Hepatocyte (in vitro differentiated cells): ENCODE data around the gene IP6K3. TPM values are rescaled to one million over a fixed set of nuclear protein-coding genes. Genes with fewer than 3 reads are reported as not detected.

ENCODE experiments used
- DNase-seq: peaks from one replicate; pipeline ENCODE4 v3.0.0-alpha.2; 2016; ENCODE audit warnings: low spot score
- H2AFZ ChIP-seq: fragments of 200-600 bp; sonication (generic); 2 replicates; pipeline ENCODE4 v1.6.0; 2016; ENCODE audit warnings: antibody characterized with exemption, mild to moderate bottlenecking
- H3K27ac ChIP-seq: fragments of 200-600 bp; sonication (generic); 2 replicates; pipeline ENCODE4 v1.5.1; 2016; ENCODE audit warnings: mild to moderate bottlenecking
- H3K27me3 ChIP-seq: fragments of 200-600 bp; sonication (generic); 2 replicates; pipeline ENCODE4 v1.6.1; 2016
- H3K36me3 ChIP-seq: fragments of 200-600 bp; sonication (generic); replicated peaks from 2 replicates; pipeline ENCODE4 v1.5.1; 2016; ENCODE audit warnings: low read depth; ENCODE audit not compliant: insufficient read depth
- H3K4me1 ChIP-seq: fragments of 200-600 bp; sonication (generic); 2 replicates; pipeline ENCODE4 v1.5.1; 2016; ENCODE audit warnings: mild to moderate bottlenecking, moderate library complexity; ENCODE audit not compliant: insufficient read depth
- H3K4me2 ChIP-seq: fragments of 200-600 bp; sonication (generic); 2 replicates; pipeline ENCODE4 v1.6.0; 2016
- H3K4me3 ChIP-seq: fragments of 200-600 bp; sonication (generic); 2 replicates; pipeline ENCODE4 v1.5.1; 2016; ENCODE audit warnings: mild to moderate bottlenecking
- H3K79me2 ChIP-seq: fragments of 200-600 bp; sonication (generic); 2 replicates; pipeline ENCODE4 v1.6.0; 2017; ENCODE audit warnings: mild to moderate bottlenecking
- H3K9me2 ChIP-seq: fragments of 200-600 bp; sonication (generic); replicated peaks from 2 replicates; pipeline ENCODE4 v1.6.0; 2017; ENCODE audit warnings: mild to moderate bottlenecking; ENCODE audit not compliant: insufficient read depth
- H3K9me3 ChIP-seq: fragments of 200-600 bp; sonication (generic); 2 replicates; pipeline ENCODE4 v1.5.1; 2016; ENCODE audit warnings: low read depth, mild to moderate bottlenecking
- H4K20me1 ChIP-seq: fragments of 200-600 bp; sonication (generic); 2 replicates; pipeline ENCODE4 v1.6.0; 2016; ENCODE audit warnings: mild to moderate bottlenecking; ENCODE audit not compliant: insufficient read depth, poor library complexity, severe bottlenecking
- CTCF ChIP-seq: fragments of 200-600 bp; sonication (generic); IDR thresholded peaks from 2 replicates; pipeline ENCODE4 v1.5.1; 2016; ENCODE audit warnings: antibody characterized with exemption, mild to moderate bottlenecking; ENCODE audit not compliant: poor library complexity
- EZH2 ChIP-seq: fragments of 200-600 bp; sonication (generic); IDR thresholded peaks from 2 replicates; pipeline ENCODE4 v1.6.1; 2016; ENCODE audit warnings: antibody characterized with exemption, mild to moderate bottlenecking, borderline replicate concordance
- EZH2phosphoT487 ChIP-seq: fragments of 200-600 bp; sonication (generic); IDR thresholded peaks from one replicate; pipeline ENCODE4 v1.6.1; 2018; ENCODE audit warnings: antibody characterized with exemption, mild to moderate bottlenecking, low read depth, moderate library complexity; ENCODE audit not compliant: unreplicated experiment, severe bottlenecking
- WGBS: methylation state at CpG from one replicate; pipeline ENCODE4 v1.1.6; 2016; ENCODE audit warnings: low lambda C conversion rate; ENCODE audit errors: missing lambda C conversion rate; 5-methylcytosine and 5-hydroxymethylcytosine counted together
- polyA plus RNA-seq: library from polyadenylated mRNA; unstranded; fragments of >200 nt; fragmentation: Nextera tagmentation; extraction: Ambion mirVana; gene quantifications from 2 replicates; pipeline ENCODE4 v1.2.1, GENCODE V29; 2016
- total RNA-seq: library from RNA; depleted of rRNA; stranded (reverse); fragments of >200 nt; gene quantifications from 2 replicates; pipeline ENCODE4 v1.2.3, GENCODE V29; 2014

The IP6K3 gene
- total and polyA plus RNA-seq, 2 experiments from 2014 or later = 9.5 to 25.3 TPM

- no peaks in the 10 kb centered on the region for H4K20me1 ChIP-seq
- no peaks in the 10 kb centered on the region for H3K9me2 ChIP-seq
- no peaks in the 10 kb centered on the region for H3K36me3 ChIP-seq
- H3K27me3 ChIP-seq = no peaks in the 10 kb centered on the region
- no peaks in the 10 kb centered on the region for H3K9me3 ChIP-seq
- H3K4me3 ChIP-seq = no peak overlapping the region
- WGBS = 94% methylated on average over 11 of the region's 16 CpGs
- H3K4me1 ChIP-seq = no peaks in the 10 kb centered on the region
- no peaks in the 10 kb centered on the region for H3K79me2 ChIP-seq
- no peak overlapping the region for H3K27ac ChIP-seq
- no peak overlapping the region for H2AFZ ChIP-seq
- DNase-seq = no peak
- no peak overlapping the region for H3K4me2 ChIP-seq
- TF ChIP-seq CTCF (no peak), EZH2phosphoT487 (no peak), EZH2 (no peak)
Measured at GRCh38 chr6:33684428-33684896, 62.2 kb downstream of the IP6K3 start.

GRCh38 chr6:33683576-33684427, 62.9 kb downstream of the IP6K3 start:
- Histone ChIP-seq H3K36me3 (no peaks in the 10 kb centered on the region), H3K79me2 (no peaks in the 10 kb centered on the region), H3K27ac (no peak overlapping the region), H3K4me1 (no peaks in the 10 kb centered on the region), H3K9me3 (no peaks in the 10 kb centered on the region), H4K20me1 (no peaks in the 10 kb centered on the region), H3K4me3 (no peak overlapping the region), H2AFZ (no peak overlapping the region), H3K9me2 (no peaks in the 10 kb centered on the region), H3K27me3 (no peaks in the 10 kb centered on the region), H3K4me2 (no peak overlapping the region)
- 93% methylated on average over 19 of the region's 19 CpGs for WGBS
- DNase-seq = no peak
- TF ChIP-seq EZH2phosphoT487 (no peak), CTCF (no peak), EZH2 (no peak)

GRCh38 chr6:33683051-33683571, 63.6 kb downstream of the IP6K3 start:
- Histone ChIP-seq H3K4me3 (no peak overlapping the region), H3K27me3 (no peaks in the 10 kb centered on the region), H3K36me3 (no peaks in the 10 kb centered on the region), H2AFZ (no peak overlapping the region), H3K4me2 (no peak overlapping the region), H3K4me1 (no peaks in the 10 kb centered on the region), H4K20me1 (no peaks in the 10 kb centered on the region), H3K79me2 (no peaks in the 10 kb centered on the region), H3K27ac (no peak overlapping the region), H3K9me3 (no peaks in the 10 kb centered on the region), H3K9me2 (no peaks in the 10 kb centered on the region)
- TF ChIP-seq CTCF = no peak
- TF ChIP-seq EZH2phosphoT487 = no peak
- no peak for TF ChIP-seq EZH2
- no peak for DNase-seq
- WGBS = 94% methylated on average over 13 of the region's 15 CpGs
